Adrenal gland (tissue), 5 donors: Measurements from ENCODE around the gene UBE2J2.

Experiments used
- POLR2A ChIP-seq, 2 donors: fragments of 450-650 bp; IDR thresholded peaks; one replicate each; pipeline ENCODE4 v1.6.1; 2017; ENCODE audit warnings: antibody characterized with exemption in 2 of 2, mild to moderate bottlenecking in 2 of 2, moderate library complexity in 1 of 2
- TF ChIP-seq, protein P1 (sequence below), 6 experiments: fragments of 450-650 bp in 4 of 6; fragments of 200-600 bp in 2 of 6; sonication (generic) in 1 of 6; IDR thresholded peaks; 1 replicate in 5 of 6; 2 replicates in 1 of 6; pipeline versions ENCODE4 v1.5.1 to v1.8.0; 2016 to 2021; ENCODE audit warnings: antibody characterized with exemption in 6 of 6, mild to moderate bottlenecking in 2 of 6, moderate library complexity in 1 of 6
- donor health status: DM: no; HTN: no; CAD: no.

DNA sequence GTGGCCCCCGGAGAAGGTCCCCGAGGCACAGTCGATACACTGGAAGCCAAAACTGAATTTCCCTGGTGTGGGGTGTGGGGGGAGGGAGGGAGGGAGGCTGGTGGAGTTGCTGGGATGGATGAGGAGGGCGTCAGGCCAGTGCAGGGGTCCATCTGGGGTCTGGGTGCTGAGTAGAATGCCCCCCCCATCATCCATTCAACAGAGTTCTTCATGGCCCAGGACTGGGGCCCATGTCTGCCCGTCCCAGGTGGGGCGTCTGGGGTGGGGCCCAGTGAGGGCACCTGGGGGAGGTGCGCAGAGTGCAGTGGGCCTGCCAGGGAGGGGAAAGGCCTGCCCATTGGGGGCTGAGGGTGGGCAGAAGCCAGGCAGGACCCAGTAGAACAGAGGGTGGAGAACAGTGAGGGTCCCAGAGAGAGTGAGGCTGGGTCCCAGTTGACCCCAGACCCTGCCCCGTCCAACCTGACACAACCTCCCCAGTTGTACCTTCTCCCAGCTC, 69.2 kb downstream of the UBE2J2 start:
- TF ChIP-seq, protein P1, sequence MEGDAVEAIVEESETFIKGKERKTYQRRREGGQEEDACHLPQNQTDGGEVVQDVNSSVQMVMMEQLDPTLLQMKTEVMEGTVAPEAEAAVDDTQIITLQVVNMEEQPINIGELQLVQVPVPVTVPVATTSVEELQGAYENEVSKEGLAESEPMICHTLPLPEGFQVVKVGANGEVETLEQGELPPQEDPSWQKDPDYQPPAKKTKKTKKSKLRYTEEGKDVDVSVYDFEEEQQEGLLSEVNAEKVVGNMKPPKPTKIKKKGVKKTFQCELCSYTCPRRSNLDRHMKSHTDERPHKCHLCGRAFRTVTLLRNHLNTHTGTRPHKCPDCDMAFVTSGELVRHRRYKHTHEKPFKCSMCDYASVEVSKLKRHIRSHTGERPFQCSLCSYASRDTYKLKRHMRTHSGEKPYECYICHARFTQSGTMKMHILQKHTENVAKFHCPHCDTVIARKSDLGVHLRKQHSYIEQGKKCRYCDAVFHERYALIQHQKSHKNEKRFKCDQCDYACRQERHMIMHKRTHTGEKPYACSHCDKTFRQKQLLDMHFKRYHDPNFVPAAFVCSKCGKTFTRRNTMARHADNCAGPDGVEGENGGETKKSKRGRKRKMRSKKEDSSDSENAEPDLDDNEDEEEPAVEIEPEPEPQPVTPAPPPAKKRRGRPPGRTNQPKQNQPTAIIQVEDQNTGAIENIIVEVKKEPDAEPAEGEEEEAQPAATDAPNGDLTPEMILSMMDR (IDR thresholded peaks at IDR 0.05): no peak
- no peak for TF ChIP-seq POLR2A (IDR thresholded peaks at IDR 0.05)
